Hepatocyte (in vitro differentiated cells): ENCODE measurements around the gene APC2.

ENCODE experiments used
- CTCF ChIP-seq: fragments of 200-600 bp; sonication (generic); IDR thresholded peaks from 2 replicates; pipeline ENCODE4 v1.5.1; 2016; ENCODE audit warnings: antibody characterized with exemption, mild to moderate bottlenecking; ENCODE audit not compliant: poor library complexity
- EZH2 ChIP-seq: fragments of 200-600 bp; sonication (generic); IDR thresholded peaks from 2 replicates; pipeline ENCODE4 v1.6.1; 2016; ENCODE audit warnings: antibody characterized with exemption, mild to moderate bottlenecking, borderline replicate concordance
- EZH2phosphoT487 ChIP-seq: fragments of 200-600 bp; sonication (generic); IDR thresholded peaks from one replicate; pipeline ENCODE4 v1.6.1; 2018; ENCODE audit warnings: antibody characterized with exemption, mild to moderate bottlenecking, low read depth, moderate library complexity; ENCODE audit not compliant: unreplicated experiment, severe bottlenecking

GRCh38 chr19:1400281-1401137 is 49.4 kb upstream of the APC2 start:
- no peak for TF ChIP-seq CTCF
- no peak for TF ChIP-seq EZH2phosphoT487
- no peak for TF ChIP-seq EZH2
